ENCODE measurements around the gene OAS3. TPM values are rescaled to one million over a fixed set of nuclear protein-coding genes. Genes with fewer than 3 reads are reported as not detected.

Gene OAS3
- total and polyA plus RNA-seq, 9 of the 15 experiments (the other 6 are each of a cell fraction or from before 2014, with no cell fraction given), result 0.21 to 2.0 (median 0.83) TPM

DNA sequence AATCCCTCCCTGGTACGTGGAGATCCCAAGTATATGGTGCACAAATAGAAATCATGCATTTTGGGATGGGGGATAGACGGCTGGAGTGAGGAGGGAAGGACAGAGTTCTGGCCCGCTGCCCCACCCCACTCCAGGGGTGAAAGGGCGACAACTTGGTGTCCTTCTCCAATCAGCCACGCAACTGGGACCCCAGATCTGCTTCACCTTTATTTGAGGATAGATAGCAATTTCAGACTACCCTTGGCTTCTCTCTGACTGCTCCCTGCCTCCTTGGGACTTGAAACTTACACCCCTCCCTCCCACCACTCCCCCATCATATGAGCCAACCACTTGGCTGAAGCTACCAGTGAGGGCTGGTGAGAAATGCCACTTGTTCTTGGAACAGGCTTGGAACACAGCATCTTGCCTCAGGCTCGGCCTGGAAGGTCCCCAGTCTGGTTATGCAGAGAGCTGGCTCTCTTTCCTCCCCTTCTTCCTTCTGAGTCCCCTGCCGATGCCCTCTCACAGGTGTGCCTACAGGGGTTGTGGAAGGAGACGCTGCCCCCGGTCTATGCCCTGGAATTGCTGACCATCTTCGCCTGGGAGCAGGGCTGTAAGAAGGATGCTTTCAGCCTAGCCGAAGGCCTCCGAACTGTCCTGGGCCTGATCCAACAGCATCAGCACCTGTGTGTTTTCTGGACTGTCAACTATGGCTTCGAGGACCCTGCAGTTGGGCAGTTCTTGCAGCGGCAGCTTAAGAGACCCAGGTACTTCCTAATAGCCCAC, 8.1 kb downstream of the OAS3 start (continued):
- TF ChIP-seq, protein P1, sequence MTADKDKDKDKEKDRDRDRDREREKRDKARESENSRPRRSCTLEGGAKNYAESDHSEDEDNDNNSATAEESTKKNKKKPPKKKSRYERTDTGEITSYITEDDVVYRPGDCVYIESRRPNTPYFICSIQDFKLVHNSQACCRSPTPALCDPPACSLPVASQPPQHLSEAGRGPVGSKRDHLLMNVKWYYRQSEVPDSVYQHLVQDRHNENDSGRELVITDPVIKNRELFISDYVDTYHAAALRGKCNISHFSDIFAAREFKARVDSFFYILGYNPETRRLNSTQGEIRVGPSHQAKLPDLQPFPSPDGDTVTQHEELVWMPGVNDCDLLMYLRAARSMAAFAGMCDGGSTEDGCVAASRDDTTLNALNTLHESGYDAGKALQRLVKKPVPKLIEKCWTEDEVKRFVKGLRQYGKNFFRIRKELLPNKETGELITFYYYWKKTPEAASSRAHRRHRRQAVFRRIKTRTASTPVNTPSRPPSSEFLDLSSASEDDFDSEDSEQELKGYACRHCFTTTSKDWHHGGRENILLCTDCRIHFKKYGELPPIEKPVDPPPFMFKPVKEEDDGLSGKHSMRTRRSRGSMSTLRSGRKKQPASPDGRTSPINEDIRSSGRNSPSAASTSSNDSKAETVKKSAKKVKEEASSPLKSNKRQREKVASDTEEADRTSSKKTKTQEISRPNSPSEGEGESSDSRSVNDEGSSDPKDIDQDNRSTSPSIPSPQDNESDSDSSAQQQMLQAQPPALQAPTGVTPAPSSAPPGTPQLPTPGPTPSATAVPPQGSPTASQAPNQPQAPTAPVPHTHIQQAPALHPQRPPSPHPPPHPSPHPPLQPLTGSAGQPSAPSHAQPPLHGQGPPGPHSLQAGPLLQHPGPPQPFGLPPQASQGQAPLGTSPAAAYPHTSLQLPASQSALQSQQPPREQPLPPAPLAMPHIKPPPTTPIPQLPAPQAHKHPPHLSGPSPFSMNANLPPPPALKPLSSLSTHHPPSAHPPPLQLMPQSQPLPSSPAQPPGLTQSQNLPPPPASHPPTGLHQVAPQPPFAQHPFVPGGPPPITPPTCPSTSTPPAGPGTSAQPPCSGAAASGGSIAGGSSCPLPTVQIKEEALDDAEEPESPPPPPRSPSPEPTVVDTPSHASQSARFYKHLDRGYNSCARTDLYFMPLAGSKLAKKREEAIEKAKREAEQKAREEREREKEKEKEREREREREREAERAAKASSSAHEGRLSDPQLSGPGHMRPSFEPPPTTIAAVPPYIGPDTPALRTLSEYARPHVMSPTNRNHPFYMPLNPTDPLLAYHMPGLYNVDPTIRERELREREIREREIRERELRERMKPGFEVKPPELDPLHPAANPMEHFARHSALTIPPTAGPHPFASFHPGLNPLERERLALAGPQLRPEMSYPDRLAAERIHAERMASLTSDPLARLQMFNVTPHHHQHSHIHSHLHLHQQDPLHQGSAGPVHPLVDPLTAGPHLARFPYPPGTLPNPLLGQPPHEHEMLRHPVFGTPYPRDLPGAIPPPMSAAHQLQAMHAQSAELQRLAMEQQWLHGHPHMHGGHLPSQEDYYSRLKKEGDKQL (CRISPR knock-in tag; IDR thresholded peaks at IDR 0.05; ENCODE audit: borderline replicate concordance), result no peak

GRCh38 chr12:112947314-112947713, 9.0 kb downstream of the OAS3 start:
- Histone ChIP-seq H3K4me1 (replicated peaks in 1 of 2; ENCODE audit: control insufficient read depth in 2 of 2, insufficient read depth in 2 of 2, low read length in 2 of 2) (no peaks in the 10 kb centered on the region), H3K27me3 (ENCODE audit: control insufficient read depth in 2 of 2, insufficient read depth in 2 of 2, low read length in 2 of 2) (peaks cover 0 to 16% of the 10 kb centered on the region in 2 experiments; a peak in 2 of 5 replicates), H3K4me3 (no peak overlapping the region), H3K27ac (ENCODE audit: extremely low read depth, low read depth, low read length) (no peak overlapping the region), H2AFZ (ENCODE audit: low read depth, low read length) (no peak overlapping the region), H3K9me3 (replicated peaks; ENCODE audit: control insufficient read depth, insufficient read depth, low read depth, low read length) (no peaks in the 10 kb centered on the region), H3K79me2 (ENCODE audit: control insufficient read depth, insufficient read depth, low read length) (no peaks in the 10 kb centered on the region), H4K20me1 (replicated peaks; ENCODE audit: control insufficient read depth, insufficient read depth, low read length) (peaks cover 4% of the 10 kb centered on the region; the same call in 1 of the 2 replicates), H3K4me2 (ENCODE audit: insufficient read depth, low read length) (no peak overlapping the region), H3K9ac (ENCODE audit: insufficient read depth in 1 of 2, low read depth in 2 of 2, low read length in 2 of 2) (no peak overlapping the region), H3K9me1 (ENCODE audit: control insufficient read depth, insufficient read depth, low read length) (no peaks in the 10 kb centered on the region), H3K36me3 (ENCODE audit: control insufficient read depth, insufficient read depth, low read length) (no peaks in the 10 kb centered on the region)
- BruUV-seq (replicated peaks), result no TSS peak
- in situ Hi-C loops (cut with MboI), result no loop called here
- 5% methylated on average over 1 of the region's 1 CpG for WGBS (ENCODE audit: insufficient coverage, low coverage, missing lambda C conversion rate)
- CTCF ChIA-PET (ENCODE audit: low intra/inter-chr PET ratio), result no interaction called here
- FAIRE-seq (no peak), ATAC-seq (no peak), DNase-seq (ENCODE audit: extremely low read depth in 1 of 4, low spot score in 3 of 4) (no peak)
- intact Hi-C loops (cut with micrococcal nuclease), result no loop called here
- no peak for TF ChIP-seq KDM5B (IDR thresholded peaks at IDR 0.05; ENCODE audit: insufficient replicate concordance, low read depth, low read length)
- no peak for TF ChIP-seq DEAF1 (CRISPR knock-in tag; IDR thresholded peaks at IDR 0.05)
- TF ChIP-seq CXXC5 (CRISPR knock-in tag; IDR thresholded peaks at IDR 0.05), result no peak
- peak; percentile 92 for TF ChIP-seq ZNF146 (CRISPR knock-in tag; IDR thresholded peaks at IDR 0.05; ENCODE audit: unreplicated experiment)
- TF ChIP-seq, protein P2, sequence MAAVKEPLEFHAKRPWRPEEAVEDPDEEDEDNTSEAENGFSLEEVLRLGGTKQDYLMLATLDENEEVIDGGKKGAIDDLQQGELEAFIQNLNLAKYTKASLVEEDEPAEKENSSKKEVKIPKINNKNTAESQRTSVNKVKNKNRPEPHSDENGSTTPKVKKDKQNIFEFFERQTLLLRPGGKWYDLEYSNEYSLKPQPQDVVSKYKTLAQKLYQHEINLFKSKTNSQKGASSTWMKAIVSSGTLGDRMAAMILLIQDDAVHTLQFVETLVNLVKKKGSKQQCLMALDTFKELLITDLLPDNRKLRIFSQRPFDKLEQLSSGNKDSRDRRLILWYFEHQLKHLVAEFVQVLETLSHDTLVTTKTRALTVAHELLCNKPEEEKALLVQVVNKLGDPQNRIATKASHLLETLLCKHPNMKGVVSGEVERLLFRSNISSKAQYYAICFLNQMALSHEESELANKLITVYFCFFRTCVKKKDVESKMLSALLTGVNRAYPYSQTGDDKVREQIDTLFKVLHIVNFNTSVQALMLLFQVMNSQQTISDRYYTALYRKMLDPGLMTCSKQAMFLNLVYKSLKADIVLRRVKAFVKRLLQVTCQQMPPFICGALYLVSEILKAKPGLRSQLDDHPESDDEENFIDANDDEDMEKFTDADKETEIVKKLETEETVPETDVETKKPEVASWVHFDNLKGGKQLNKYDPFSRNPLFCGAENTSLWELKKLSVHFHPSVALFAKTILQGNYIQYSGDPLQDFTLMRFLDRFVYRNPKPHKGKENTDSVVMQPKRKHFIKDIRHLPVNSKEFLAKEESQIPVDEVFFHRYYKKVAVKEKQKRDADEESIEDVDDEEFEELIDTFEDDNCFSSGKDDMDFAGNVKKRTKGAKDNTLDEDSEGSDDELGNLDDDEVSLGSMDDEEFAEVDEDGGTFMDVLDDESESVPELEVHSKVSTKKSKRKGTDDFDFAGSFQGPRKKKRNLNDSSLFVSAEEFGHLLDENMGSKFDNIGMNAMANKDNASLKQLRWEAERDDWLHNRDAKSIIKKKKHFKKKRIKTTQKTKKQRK (IDR thresholded peaks at IDR 0.05; ENCODE audit: borderline replicate concordance, low read depth, low read length), result no peak
- POLR2A ChIA-PET, result interaction anchor here (0.9 kb wide), 1 partner anchor 31 kb away, joined by 3 read pairs; the partner anchor contains the start of gene OAS2
